T-helper 2 cell treated with Interferon-gamma antibody and Interleukin-4, amounts not matched to agents 5 μg/mL and 100 μg/mL, for 36 hours (primary cell): Measurements from ENCODE around the gene ZNF837.
"Not testable (repeated sequence)": the region's sequence is repeated elsewhere in the genome, so short reads cannot be mapped to it uniquely, and the experiment has no call there.

Experiments used
- DNase-seq: peaks from one replicate; pipeline ENCODE4 v3.0.0; 2021; ENCODE audit warnings: low spot score
- H3K27ac Mint-ChIP-seq: one replicate; pipeline ENCODE4 v1.8.0; 2021; ENCODE audit warnings: mild to moderate bottlenecking, mixed read lengths
- H3K27me3 Mint-ChIP-seq: one replicate; pipeline ENCODE4 v1.8.0; 2021; ENCODE audit warnings: low read depth, mixed read lengths
- H3K36me3 Mint-ChIP-seq: one replicate; pipeline ENCODE4 v1.8.0; 2021; ENCODE audit warnings: low read depth, mixed read lengths
- H3K4me1 Mint-ChIP-seq: one replicate; pipeline ENCODE4 v1.8.0; 2021; ENCODE audit warnings: low read depth, mixed read lengths
- H3K4me3 Mint-ChIP-seq: one replicate; pipeline ENCODE4 v1.8.0; 2022; ENCODE audit warnings: mild to moderate bottlenecking, moderate library complexity, mixed read lengths
- H3K9me3 Mint-ChIP-seq: one replicate; pipeline ENCODE4 v1.8.0; 2021; ENCODE audit warnings: mixed read lengths

Gene ZNF837

GRCh38 chr19:58388175-58388526, 7.3 kb upstream of the ZNF837 start:
- Mint-ChIP-seq H3K27ac (peak overlapping the region; percentile 94), H3K4me3 (peak overlapping the region; percentile 99), H3K36me3 (peaks cover 44% of the 10 kb centered on the region), H3K9me3 (no peaks in the 10 kb centered on the region), H3K4me1 (peaks cover 20% of the 10 kb centered on the region), H3K27me3 (no peaks in the 10 kb centered on the region)
- no peak for DNase-seq

GRCh38 chr19:58387338-58388174, 6.7 kb upstream of the ZNF837 start:
- no peaks in the 10 kb centered on the region for H3K9me3 Mint-ChIP-seq
- H3K27me3 Mint-ChIP-seq: no peaks in the 10 kb centered on the region
- peaks cover 39% of the 10 kb centered on the region for H3K36me3 Mint-ChIP-seq
- DNase-seq: no peak
- H3K4me1 Mint-ChIP-seq: peaks cover 20% of the 10 kb centered on the region
- peak overlapping the region; percentile 94 for H3K27ac Mint-ChIP-seq
- H3K4me3 Mint-ChIP-seq: peak overlapping the region; percentile 99

GRCh38 chr19:58386576-58387337, 5.9 kb upstream of the ZNF837 start, which contains the start of gene RPS5:
TSS of gene RPS5 (plus strand) at chr19:58387269. CDS start at chr19:58388138, 869 bp downstream.
- H3K9me3 Mint-ChIP-seq: no peaks in the 10 kb centered on the region
- H3K36me3 Mint-ChIP-seq: peaks cover 34% of the 10 kb centered on the region
- H3K4me1 Mint-ChIP-seq: peaks cover 24% of the 10 kb centered on the region
- DNase-seq: peak; percentile 95
- no peaks in the 10 kb centered on the region for H3K27me3 Mint-ChIP-seq
- H3K4me3 Mint-ChIP-seq: peak within 1 kb of the TSS; percentile 99
- peak within 1 kb of the TSS; percentile 94 for H3K27ac Mint-ChIP-seq

- no peak for DNase-seq
- Mint-ChIP-seq H3K36me3 (peaks cover 31% of the 10 kb centered on the region), H3K27ac (peak overlapping the region; percentile 94)
These were observed 5.2 kb upstream of the ZNF837 start for GRCh38 chr19:58385891-58386575.

GRCh38 chr19:58385313-58385890, 4.6 kb upstream of the ZNF837 start:
- Mint-ChIP-seq H3K4me3 (peak overlapping the region; percentile 99), H3K27me3 (no peaks in the 10 kb centered on the region), H3K4me1 (peaks cover 21% of the 10 kb centered on the region), H3K9me3 (no peaks in the 10 kb centered on the region), H3K36me3 (peaks cover 25% of the 10 kb centered on the region), H3K27ac (peak overlapping the region; percentile 94)
- no peak for DNase-seq

More at GRCh38 chr19:58385891-58386575, 5.2 kb upstream of the ZNF837 start:
- Mint-ChIP-seq H3K4me1 (peaks cover 24% of the 10 kb centered on the region), H3K9me3 (no peaks in the 10 kb centered on the region), H3K4me3 (peak overlapping the region; percentile 99), H3K27me3 (no peaks in the 10 kb centered on the region)

- Mint-ChIP-seq H3K27ac (no peak overlapping the region), H3K4me1 (peaks cover 21% of the 10 kb centered on the region), H3K9me3 (no peaks in the 10 kb centered on the region), H3K27me3 (no peaks in the 10 kb centered on the region), H3K36me3 (peaks cover 11% of the 10 kb centered on the region), H3K4me3 (no peak overlapping the region)
- no peak for DNase-seq
These were observed 2.3 kb upstream of the ZNF837 start for GRCh38 chr19:58382997-58383603.

GRCh38 chr19:58381460-58382212, 806 bp upstream of the ZNF837 start:
- H3K4me3 Mint-ChIP-seq: peak overlapping the region; percentile 88
- DNase-seq: no peak
- H3K9me3 Mint-ChIP-seq: no peaks in the 10 kb centered on the region
- H3K27me3 Mint-ChIP-seq: no peaks in the 10 kb centered on the region
- peak overlapping the region; percentile 91 for H3K27ac Mint-ChIP-seq
- H3K4me1 Mint-ChIP-seq: peaks cover 18% of the 10 kb centered on the region
- H3K36me3 Mint-ChIP-seq: no peaks in the 10 kb centered on the region

- Mint-ChIP-seq H3K9me3 (no peaks in the 10 kb centered on the region), H3K36me3 (no peaks in the 10 kb centered on the region), H3K27ac (peak overlapping the region; percentile 93), H3K4me1 (peaks cover 14% of the 10 kb centered on the region), H3K27me3 (no peaks in the 10 kb centered on the region), H3K4me3 (peak overlapping the region; percentile 86)
- no peak for DNase-seq
These were observed 681 bp downstream of the ZNF837 start for GRCh38 chr19:58380037-58380661.

- H3K27me3 Mint-ChIP-seq: no peaks in the 10 kb centered on the region
- no peak for DNase-seq
- peak overlapping the region; percentile 93 for H3K27ac Mint-ChIP-seq
- no peaks in the 10 kb centered on the region for H3K9me3 Mint-ChIP-seq
- no peaks in the 10 kb centered on the region for H3K36me3 Mint-ChIP-seq
- peak overlapping the region; percentile 86 for H3K4me3 Mint-ChIP-seq
- peaks cover 14% of the 10 kb centered on the region for H3K4me1 Mint-ChIP-seq
These were observed 1.6 kb downstream of the ZNF837 start for GRCh38 chr19:58379246-58379645.

GRCh38 chr19:58376724-58377123, 4.1 kb downstream of the ZNF837 start:
- not testable (repeated sequence) for H3K27me3 Mint-ChIP-seq, H3K9me3 Mint-ChIP-seq, DNase-seq, H3K27ac Mint-ChIP-seq, H3K4me3 Mint-ChIP-seq, H3K4me1 Mint-ChIP-seq, H3K36me3 Mint-ChIP-seq

GRCh38 chr19:58374200-58374599, 6.6 kb downstream of the ZNF837 start:
- no peaks in the 10 kb centered on the region for H3K36me3 Mint-ChIP-seq
- H3K9me3 Mint-ChIP-seq: no peaks in the 10 kb centered on the region
- H3K27ac Mint-ChIP-seq: no peak overlapping the region
- H3K4me3 Mint-ChIP-seq: no peak overlapping the region
- no peak for DNase-seq
- no peaks in the 10 kb centered on the region for H3K4me1 Mint-ChIP-seq
- no peaks in the 10 kb centered on the region for H3K27me3 Mint-ChIP-seq

GRCh38 chr19:58372311-58373133, 8.3 kb downstream of the ZNF837 start:
- H3K27me3 Mint-ChIP-seq: no peaks in the 10 kb centered on the region
- H3K4me3 Mint-ChIP-seq: no peak overlapping the region
- DNase-seq: no peak
- no peaks in the 10 kb centered on the region for H3K36me3 Mint-ChIP-seq
- no peak overlapping the region for H3K27ac Mint-ChIP-seq
- H3K9me3 Mint-ChIP-seq: no peaks in the 10 kb centered on the region
- no peaks in the 10 kb centered on the region for H3K4me1 Mint-ChIP-seq
